ENCODE results near the gene POU6F2. TPM values are rescaled to one million over a fixed set of nuclear protein-coding genes. Genes with fewer than 3 reads are reported as not detected.

POU6F2 gene
- total RNA-seq, 1 experiment from 2014 or later: 0.27 TPM

GRCh38 chr7:39383136-39383535, 405.4 kb downstream of the POU6F2 start:
- Histone ChIP-seq H3K27ac (ENCODE audit: low read depth, low read length) (no peak overlapping the region), H3K36me3 (ENCODE audit: control insufficient read depth in 1 of 2, insufficient read depth in 2 of 2, low read length in 2 of 2) (no peaks in the 10 kb centered on the region), H3K79me2 (ENCODE audit: insufficient read depth, low read length) (no peaks in the 10 kb centered on the region), H3K9me3 (ENCODE audit: control insufficient read depth in 1 of 2, insufficient read depth in 1 of 2, low read depth in 1 of 2, low read length in 2 of 2) (no peaks in the 10 kb centered on the region), H2AFZ (ENCODE audit: low read depth, low read length, poor library complexity, severe bottlenecking) (no peak overlapping the region), H3K9ac (ENCODE audit: low read length) (no peak overlapping the region), H4K20me1 (ENCODE audit: insufficient read depth) (no peaks in the 10 kb centered on the region; the same call in 1 of the 2 replicates), H3K4me3 (replicated peaks in 1 of 2; ENCODE audit: low read depth in 1 of 2, low read length in 2 of 2) (no peak overlapping the region), H3K27me3 (ENCODE audit: insufficient read depth, low read length) (peaks cover 44% of the 10 kb centered on the region), H3K4me1 (ENCODE audit: control insufficient read depth in 1 of 2, insufficient read depth in 2 of 2, low read length in 2 of 2) (no peaks in the 10 kb centered on the region), H3K4me2 (ENCODE audit: low read length) (no peak overlapping the region), H3K9me2 (ENCODE audit: insufficient read depth) (no peaks in the 10 kb centered on the region)
- no peak for DNase-seq (ENCODE audit: low read depth, low spot score)
- ChIA-PET POLR2A (no interaction called here), CTCF (no interaction called here), RAD21 (ENCODE audit: low non-redundant PET in 1 of 2, low total read pairs in 2 of 2, uncharacterized antibody in 2 of 2, unreplicated experiment in 2 of 2) (no interaction called here)
- TF ChIP-seq EZH2phosphoT487 (IDR thresholded peaks at IDR 0.05; ENCODE audit: borderline replicate concordance) (no peak), FOSL1 (IDR thresholded peaks at IDR 0.05; ENCODE audit: low read depth) (no peak), EZH2 (IDR thresholded peaks at IDR 0.05) (no peak), ZFX (IDR thresholded peaks at IDR 0.05) (no peak), SP1 (IDR thresholded peaks at IDR 0.05; ENCODE audit: low read depth) (no peak), RAD21 (IDR thresholded peaks at IDR 0.05; ENCODE audit: low read depth) (no peak), POLR2A (IDR thresholded peaks at IDR 0.05; ENCODE audit: borderline replicate concordance, extremely low read depth, insufficient read depth, insufficient read length) (no peak), CBX3 (IDR thresholded peaks at IDR 0.05; ENCODE audit: low read depth) (no peak), SIN3A (IDR thresholded peaks at IDR 0.05; ENCODE audit: low read depth) (no peak), SRF (IDR thresholded peaks at IDR 0.05; ENCODE audit: low read depth) (no peak), MAX (IDR thresholded peaks at IDR 0.05) (no peak)
- TF ChIP-seq, protein P1, sequence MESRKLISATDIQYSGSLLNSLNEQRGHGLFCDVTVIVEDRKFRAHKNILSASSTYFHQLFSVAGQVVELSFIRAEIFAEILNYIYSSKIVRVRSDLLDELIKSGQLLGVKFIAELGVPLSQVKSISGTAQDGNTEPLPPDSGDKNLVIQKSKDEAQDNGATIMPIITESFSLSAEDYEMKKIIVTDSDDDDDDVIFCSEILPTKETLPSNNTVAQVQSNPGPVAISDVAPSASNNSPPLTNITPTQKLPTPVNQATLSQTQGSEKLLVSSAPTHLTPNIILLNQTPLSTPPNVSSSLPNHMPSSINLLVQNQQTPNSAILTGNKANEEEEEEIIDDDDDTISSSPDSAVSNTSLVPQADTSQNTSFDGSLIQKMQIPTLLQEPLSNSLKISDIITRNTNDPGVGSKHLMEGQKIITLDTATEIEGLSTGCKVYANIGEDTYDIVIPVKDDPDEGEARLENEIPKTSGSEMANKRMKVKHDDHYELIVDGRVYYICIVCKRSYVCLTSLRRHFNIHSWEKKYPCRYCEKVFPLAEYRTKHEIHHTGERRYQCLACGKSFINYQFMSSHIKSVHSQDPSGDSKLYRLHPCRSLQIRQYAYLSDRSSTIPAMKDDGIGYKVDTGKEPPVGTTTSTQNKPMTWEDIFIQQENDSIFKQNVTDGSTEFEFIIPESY (IDR thresholded peaks at IDR 0.05; ENCODE audit: extremely low read depth, insufficient replicate concordance, low read length): no peak
- TF ChIP-seq, protein P2, sequence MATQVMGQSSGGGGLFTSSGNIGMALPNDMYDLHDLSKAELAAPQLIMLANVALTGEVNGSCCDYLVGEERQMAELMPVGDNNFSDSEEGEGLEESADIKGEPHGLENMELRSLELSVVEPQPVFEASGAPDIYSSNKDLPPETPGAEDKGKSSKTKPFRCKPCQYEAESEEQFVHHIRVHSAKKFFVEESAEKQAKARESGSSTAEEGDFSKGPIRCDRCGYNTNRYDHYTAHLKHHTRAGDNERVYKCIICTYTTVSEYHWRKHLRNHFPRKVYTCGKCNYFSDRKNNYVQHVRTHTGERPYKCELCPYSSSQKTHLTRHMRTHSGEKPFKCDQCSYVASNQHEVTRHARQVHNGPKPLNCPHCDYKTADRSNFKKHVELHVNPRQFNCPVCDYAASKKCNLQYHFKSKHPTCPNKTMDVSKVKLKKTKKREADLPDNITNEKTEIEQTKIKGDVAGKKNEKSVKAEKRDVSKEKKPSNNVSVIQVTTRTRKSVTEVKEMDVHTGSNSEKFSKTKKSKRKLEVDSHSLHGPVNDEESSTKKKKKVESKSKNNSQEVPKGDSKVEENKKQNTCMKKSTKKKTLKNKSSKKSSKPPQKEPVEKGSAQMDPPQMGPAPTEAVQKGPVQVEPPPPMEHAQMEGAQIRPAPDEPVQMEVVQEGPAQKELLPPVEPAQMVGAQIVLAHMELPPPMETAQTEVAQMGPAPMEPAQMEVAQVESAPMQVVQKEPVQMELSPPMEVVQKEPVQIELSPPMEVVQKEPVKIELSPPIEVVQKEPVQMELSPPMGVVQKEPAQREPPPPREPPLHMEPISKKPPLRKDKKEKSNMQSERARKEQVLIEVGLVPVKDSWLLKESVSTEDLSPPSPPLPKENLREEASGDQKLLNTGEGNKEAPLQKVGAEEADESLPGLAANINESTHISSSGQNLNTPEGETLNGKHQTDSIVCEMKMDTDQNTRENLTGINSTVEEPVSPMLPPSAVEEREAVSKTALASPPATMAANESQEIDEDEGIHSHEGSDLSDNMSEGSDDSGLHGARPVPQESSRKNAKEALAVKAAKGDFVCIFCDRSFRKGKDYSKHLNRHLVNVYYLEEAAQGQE (IDR thresholded peaks at IDR 0.05; ENCODE audit: low read depth): no peak
- no peak for ATAC-seq
- intact Hi-C loops (cut with micrococcal nuclease): no loop called here
- BruUV-seq (replicated peaks): no TSS peak
